Sigmoid colon (tissue), 4 donors: ENCODE results near the gene MAP1B.

Source experiments
- CTCF ChIP-seq, 4 experiments: fragments of 450-650 bp in 3 of 4; fragments of 200-600 bp in 1 of 4; IDR thresholded peaks; one replicate each; pipeline ENCODE4 v1.5.1; 2016 to 2019; ENCODE audit warnings: antibody characterized with exemption in 4 of 4, mild to moderate bottlenecking in 3 of 4, moderate library complexity in 2 of 4
- EP300 ChIP-seq, 4 donors: sonication (generic); formaldehyde crosslinking; IDR thresholded peaks; one replicate each; pipeline ENCODE4 v1.6.1; 2017; ENCODE audit warnings: antibody characterized with exemption in 4 of 4
- POLR2A ChIP-seq, 2 donors: fragments of 450-650 bp; IDR thresholded peaks; one replicate each; pipeline ENCODE4 v1.6.1; 2016; ENCODE audit warnings: antibody characterized with exemption in 2 of 2, mild to moderate bottlenecking in 2 of 2, moderate library complexity in 2 of 2
- POLR2AphosphoS5 ChIP-seq, 4 donors: sonication (generic); formaldehyde crosslinking; IDR thresholded peaks; one replicate each; pipeline ENCODE4 v1.6.1; 2017; ENCODE audit warnings: antibody characterized with exemption in 4 of 4

GRCh38 chr5:72153551-72153950 is 46.3 kb downstream of the MAP1B start:
- TF ChIP-seq POLR2AphosphoS5 (IDR thresholded peaks at IDR 0.05) (no peak), POLR2A (IDR thresholded peaks at IDR 0.05) (no peak), CTCF (IDR thresholded peaks at IDR 0.05) (no peak), EP300 (IDR thresholded peaks at IDR 0.05) (no peak)
